Dendritic cell treated with granulocyte-macrophage colony-stimulating factor and Interleukin-4, amounts not matched to agents 40 ng/mL and 50 ng/mL, for 4 days (primary cell): Measurements from ENCODE around the gene CANX.
"Not testable (repeated sequence)": the region's sequence is repeated elsewhere in the genome, so short reads cannot be mapped to it uniquely, and the experiment has no call there.

ENCODE experiments used
- H3K27ac Mint-ChIP-seq: one replicate; pipeline ENCODE4 v1.8.0; 2022; ENCODE audit warnings: mild to moderate bottlenecking, mixed read lengths
- H3K27me3 Mint-ChIP-seq: one replicate; pipeline ENCODE4 v1.8.0; 2022; ENCODE audit warnings: mild to moderate bottlenecking, mixed read lengths
- H3K36me3 Mint-ChIP-seq: one replicate; pipeline ENCODE4 v1.8.0; 2022; ENCODE audit warnings: low read depth, mixed read lengths
- H3K4me1 Mint-ChIP-seq: one replicate; pipeline ENCODE4 v1.8.0; 2022; ENCODE audit warnings: low read depth, mixed read lengths
- H3K4me3 Mint-ChIP-seq: one replicate; pipeline ENCODE4 v1.8.0; 2022; ENCODE audit warnings: mild to moderate bottlenecking, moderate library complexity, mixed read lengths
- H3K9me3 Mint-ChIP-seq: one replicate; pipeline ENCODE4 v1.8.0; 2022; ENCODE audit warnings: mixed read lengths
- intact Hi-C: fragments of 100-400 bp; cut with micrococcal nuclease; formaldehyde crosslinking; loops from one replicate; pipeline ENCODE4 v1.15.0; 2022

CANX gene

GRCh38 chr5:179729727-179730126 lies 31.0 kb downstream of the CANX start:
- Mint-ChIP-seq H3K4me3 (no peak overlapping the region), H3K4me1 (peaks cover 55% of the 10 kb centered on the region), H3K27me3 (no peaks in the 10 kb centered on the region), H3K9me3 (no peaks in the 10 kb centered on the region), H3K27ac (no peak overlapping the region), H3K36me3 (peaks cover 68% of the 10 kb centered on the region)
- intact Hi-C loops = loop anchor here (5.0 kb wide), 1 partner anchor 63 kb away; the partner anchor contains the start of gene LTC4S

DNA sequence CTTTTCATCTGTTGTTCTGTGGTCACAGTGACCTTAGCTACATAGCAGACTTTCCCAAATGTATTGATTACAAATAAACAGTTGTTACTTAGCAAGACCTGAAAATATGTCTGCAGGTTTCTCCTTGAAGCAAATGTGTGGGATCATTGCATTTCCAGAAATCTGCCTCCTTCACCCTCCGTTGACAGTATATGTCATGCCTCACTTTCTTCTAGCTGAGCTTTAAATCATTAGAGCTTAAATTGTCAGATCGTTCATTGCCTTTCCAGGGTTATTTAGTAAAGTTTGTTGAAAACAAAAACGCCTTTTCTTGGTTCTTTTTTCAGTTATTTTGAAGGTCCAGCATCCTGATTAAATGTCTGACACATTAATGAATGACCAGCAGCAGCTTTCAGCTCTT lies 31.6 kb downstream of the CANX start:
- Mint-ChIP-seq H3K27me3 (no peaks in the 10 kb centered on the region), H3K36me3 (peaks cover 62% of the 10 kb centered on the region), H3K9me3 (no peaks in the 10 kb centered on the region), H3K4me3 (no peak overlapping the region), H3K27ac (peak overlapping the region; percentile 26), H3K4me1 (peaks cover 56% of the 10 kb centered on the region)
- intact Hi-C loops = loop anchor here (5.0 kb wide), 1 partner anchor 62 kb away; the partner anchor contains the start of gene LTC4S

DNA sequence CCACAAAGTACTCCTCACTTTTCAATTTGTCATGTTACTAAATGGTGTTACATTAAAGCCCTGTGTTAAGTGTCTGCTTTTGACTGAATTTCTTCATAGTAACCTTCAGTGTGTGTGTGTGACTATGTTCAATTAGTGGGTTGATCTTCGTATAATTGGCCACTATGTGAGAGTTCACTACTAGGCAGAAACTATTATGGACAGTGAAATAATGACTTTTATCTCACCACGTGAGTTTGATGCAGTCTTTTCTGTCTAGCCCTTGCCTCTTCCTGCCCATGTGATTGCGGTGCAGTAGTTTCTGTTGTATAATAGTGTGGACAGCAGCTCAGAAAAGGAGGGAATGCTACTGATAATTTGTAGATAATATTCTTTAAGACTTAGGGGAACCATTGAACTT lies 32.1 kb downstream of the CANX start:
- intact Hi-C loops = loop anchor here (5.0 kb wide), 1 partner anchor 61 kb away; the partner anchor contains the start of gene LTC4S
- no peaks in the 10 kb centered on the region for H3K9me3 Mint-ChIP-seq
- no peak overlapping the region for H3K4me3 Mint-ChIP-seq
- peaks cover 59% of the 10 kb centered on the region for H3K4me1 Mint-ChIP-seq
- H3K27ac Mint-ChIP-seq = peak overlapping the region; percentile 26
- peaks cover 62% of the 10 kb centered on the region for H3K36me3 Mint-ChIP-seq
- no peaks in the 10 kb centered on the region for H3K27me3 Mint-ChIP-seq

GRCh38 chr5:179731791-179732411 lies 33.1 kb downstream of the CANX start:
- H3K36me3 Mint-ChIP-seq = peaks cover 53% of the 10 kb centered on the region
- H3K4me1 Mint-ChIP-seq = peaks cover 63% of the 10 kb centered on the region
- intact Hi-C loops = loop anchor here (2.0 to 5.0 kb wide), 2 partner anchors 33 to 60 kb away; partner anchors contain the start of genes CANX and LTC4S
- peak overlapping the region; percentile 87 for H3K4me3 Mint-ChIP-seq
- peak overlapping the region; percentile 88 for H3K27ac Mint-ChIP-seq
- no peaks in the 10 kb centered on the region for H3K27me3 Mint-ChIP-seq
- H3K9me3 Mint-ChIP-seq = no peaks in the 10 kb centered on the region

DNA sequence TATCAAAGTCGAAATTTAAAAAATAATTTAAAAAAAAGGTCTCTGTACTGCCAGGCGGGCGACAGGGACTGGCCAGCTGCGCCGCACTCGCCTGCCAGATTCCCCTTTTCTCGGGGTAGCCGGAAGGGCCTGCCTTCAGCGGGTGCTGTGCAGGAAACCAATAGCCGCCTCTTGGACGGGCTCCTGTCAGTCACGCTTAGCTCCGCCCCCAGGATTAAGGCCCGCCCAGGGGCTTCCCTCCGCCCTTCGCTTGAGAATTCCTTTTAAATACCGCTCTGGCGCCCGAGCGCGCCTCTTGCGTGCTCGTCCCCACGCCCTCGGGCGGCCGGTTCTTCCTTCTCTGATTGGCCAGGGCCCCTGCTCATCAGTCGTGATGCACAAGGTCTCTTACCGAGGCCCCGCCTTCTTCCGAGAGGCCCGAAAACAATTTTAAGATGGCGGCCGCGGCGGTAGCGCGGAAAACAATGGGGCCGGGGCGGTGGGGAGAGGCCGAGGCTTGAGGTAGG lies 33.7 kb downstream of the CANX start, which contains the start of gene MAML1:
TSS of gene MAML1 (plus strand) at position 411 of the 506 bp plus-strand sequence. CDS start 291 bp downstream, outside the sequence.
- intact Hi-C loops = loop anchor here (2.0 to 5.0 kb wide), 2 partner anchors 34 to 60 kb away; partner anchors contain the start of genes CANX and LTC4S

DNA sequence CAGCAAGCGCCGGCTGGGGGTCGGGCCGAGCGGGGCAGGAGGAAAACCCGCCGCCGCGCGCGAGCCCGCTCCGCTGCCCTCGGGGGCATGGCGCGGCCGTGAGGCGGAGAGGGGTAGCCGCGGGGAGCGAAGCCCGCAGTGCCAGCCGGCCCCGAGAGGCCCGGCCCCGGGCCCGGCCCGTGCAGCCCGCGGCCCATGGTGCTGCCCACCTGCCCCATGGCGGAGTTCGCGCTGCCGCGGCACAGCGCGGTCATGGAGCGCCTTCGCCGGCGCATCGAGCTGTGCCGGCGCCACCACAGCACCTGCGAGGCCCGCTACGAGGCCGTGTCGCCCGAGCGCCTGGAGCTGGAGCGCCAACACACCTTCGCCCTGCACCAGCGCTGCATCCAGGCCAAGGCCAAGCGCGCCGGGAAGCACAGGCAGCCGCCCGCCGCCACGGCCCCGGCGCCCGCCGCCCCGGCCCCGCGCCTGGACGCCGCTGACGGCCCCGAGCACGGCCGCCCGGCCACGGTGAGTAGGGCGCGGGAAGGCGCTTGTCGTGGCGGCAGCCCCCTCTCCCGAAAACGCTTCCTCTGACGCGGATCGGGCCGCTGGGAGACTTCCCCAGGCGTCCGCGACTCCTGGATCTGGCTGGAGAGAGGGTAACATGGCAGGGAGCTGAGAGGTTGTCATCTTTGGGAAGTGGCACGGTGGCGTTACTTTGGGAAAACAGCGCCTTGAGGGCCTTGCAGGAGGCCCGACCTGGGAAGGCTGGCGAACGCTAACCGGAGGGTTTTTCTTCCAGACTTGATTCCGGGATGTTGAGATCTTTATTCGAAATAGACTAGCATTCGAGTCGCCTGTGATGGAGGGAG lies 34.4 kb downstream of the CANX start:
- intact Hi-C loops = loop anchor here (2.0 to 5.0 kb wide), 2 partner anchors 34 to 59 kb away; partner anchors contain the start of genes CANX and LTC4S
- H3K4me1 Mint-ChIP-seq = peaks cover 62% of the 10 kb centered on the region
- H3K4me3 Mint-ChIP-seq = peak overlapping the region; percentile 87
- no peaks in the 10 kb centered on the region for H3K27me3 Mint-ChIP-seq
- H3K27ac Mint-ChIP-seq = peak overlapping the region; percentile 88
- H3K36me3 Mint-ChIP-seq = peaks cover 53% of the 10 kb centered on the region
- no peaks in the 10 kb centered on the region for H3K9me3 Mint-ChIP-seq

More for the DNA sequence above, 33.7 kb downstream of the CANX start, which contains the start of gene MAML1:
- Mint-ChIP-seq H3K27me3 (no peaks in the 10 kb centered on the region), H3K4me3 (peak within 1 kb of the TSS; percentile 87), H3K36me3 (peaks cover 53% of the 10 kb centered on the region), H3K27ac (peak within 1 kb of the TSS; percentile 88), H3K9me3 (no peaks in the 10 kb centered on the region), H3K4me1 (peaks cover 63% of the 10 kb centered on the region)

- H3K4me1 Mint-ChIP-seq = peaks cover 68% of the 10 kb centered on the region
- intact Hi-C loops = loop anchor here (2.0 to 5.0 kb wide), 2 partner anchors 35 to 59 kb away; partner anchors contain the start of genes CANX and LTC4S
- peaks cover 5% of the 10 kb centered on the region for H3K9me3 Mint-ChIP-seq
- H3K27me3 Mint-ChIP-seq = no peaks in the 10 kb centered on the region
- H3K4me3 Mint-ChIP-seq = peak overlapping the region; percentile 87
- peak overlapping the region; percentile 88 for H3K27ac Mint-ChIP-seq
- peaks cover 53% of the 10 kb centered on the region for H3K36me3 Mint-ChIP-seq
These were observed 35.0 kb downstream of the CANX start for GRCh38 chr5:179733772-179734126.

DNA sequence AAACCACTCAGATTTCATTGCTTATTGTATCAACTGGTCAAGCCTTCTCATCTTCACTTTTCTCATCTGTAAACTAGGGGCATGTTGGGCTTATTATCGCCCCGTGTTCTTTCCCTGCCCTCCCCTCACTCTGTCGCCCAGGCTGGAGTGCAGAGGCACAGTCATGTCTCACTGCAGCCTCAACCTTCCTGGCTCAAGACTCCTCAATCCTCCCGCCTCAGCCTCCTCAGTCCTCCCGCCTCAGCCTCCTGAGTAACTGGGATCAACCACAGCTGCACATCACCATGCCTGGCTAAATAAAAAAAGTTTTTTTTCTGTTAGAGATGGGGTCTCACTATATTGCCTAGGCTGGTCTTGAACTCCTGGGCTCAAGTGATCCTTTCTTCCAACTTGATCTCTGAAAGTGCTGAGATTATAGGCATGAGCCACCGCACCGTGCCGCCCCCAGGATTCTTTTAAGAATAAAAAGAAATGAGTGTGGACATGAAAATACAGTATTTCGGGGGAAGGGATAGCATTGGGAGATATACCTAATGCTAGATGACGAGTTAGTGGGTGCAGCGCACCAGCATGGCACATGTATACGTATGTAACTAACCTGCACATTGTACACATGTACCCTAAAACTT lies 35.9 kb downstream of the CANX start:
- peak overlapping the region; percentile 87 for H3K4me3 Mint-ChIP-seq
- H3K4me1 Mint-ChIP-seq = peaks cover 71% of the 10 kb centered on the region
- intact Hi-C loops = loop anchor here (5.0 kb wide), 1 partner anchor 58 kb away; the partner anchor contains the start of gene LTC4S
- H3K36me3 Mint-ChIP-seq = peaks cover 53% of the 10 kb centered on the region
- H3K9me3 Mint-ChIP-seq = peaks cover 7% of the 10 kb centered on the region
- no peaks in the 10 kb centered on the region for H3K27me3 Mint-ChIP-seq
- peak overlapping the region; percentile 33 for H3K27ac Mint-ChIP-seq

DNA sequence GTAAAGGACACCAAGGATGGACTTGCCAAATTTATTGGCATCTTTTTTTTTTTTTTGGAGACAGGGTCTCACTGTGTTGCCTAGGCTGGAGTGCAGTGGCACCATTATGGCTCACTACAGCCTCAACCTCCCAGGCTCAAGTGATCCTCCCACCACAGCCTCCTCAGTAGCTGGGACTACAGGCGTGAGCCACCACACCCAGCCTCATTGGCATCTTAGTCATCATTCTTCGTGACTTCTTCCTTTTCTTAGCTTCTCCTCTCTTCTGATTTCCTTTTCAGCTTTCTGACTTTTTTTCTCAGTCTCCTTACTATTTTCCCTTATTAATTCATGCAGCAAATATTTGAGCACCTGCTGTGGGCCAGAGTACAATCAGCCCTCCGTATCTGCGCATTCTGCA lies 40.0 kb downstream of the CANX start:
- H3K27me3 Mint-ChIP-seq = no peaks in the 10 kb centered on the region
- intact Hi-C loops = no loop called here
- peaks cover 58% of the 10 kb centered on the region for H3K36me3 Mint-ChIP-seq
- H3K27ac Mint-ChIP-seq = peak overlapping the region; percentile 70
- peaks cover 66% of the 10 kb centered on the region for H3K4me1 Mint-ChIP-seq
- H3K4me3 Mint-ChIP-seq = no peak overlapping the region
- peaks cover 7% of the 10 kb centered on the region for H3K9me3 Mint-ChIP-seq

- intact Hi-C loops = not testable (repeated sequence)
- H3K36me3 Mint-ChIP-seq = peaks cover 53% of the 10 kb centered on the region
- peaks cover 45% of the 10 kb centered on the region for H3K4me1 Mint-ChIP-seq
These were observed 45.3 kb downstream of the CANX start for GRCh38 chr5:179744106-179744505.

GRCh38 chr5:179746872-179747271 lies 48.1 kb downstream of the CANX start:
- Mint-ChIP-seq H3K36me3 (peaks cover 47% of the 10 kb centered on the region), H3K9me3 (no peaks in the 10 kb centered on the region), H3K27me3 (no peaks in the 10 kb centered on the region), H3K27ac (peak overlapping the region; percentile 46), H3K4me3 (no peak overlapping the region), H3K4me1 (peaks cover 32% of the 10 kb centered on the region)
- intact Hi-C loops = no loop called here

More at GRCh38 chr5:179744106-179744505, 45.3 kb downstream of the CANX start:
- not testable (repeated sequence) for H3K27ac Mint-ChIP-seq, H3K27me3 Mint-ChIP-seq, H3K4me3 Mint-ChIP-seq, H3K9me3 Mint-ChIP-seq

DNA sequence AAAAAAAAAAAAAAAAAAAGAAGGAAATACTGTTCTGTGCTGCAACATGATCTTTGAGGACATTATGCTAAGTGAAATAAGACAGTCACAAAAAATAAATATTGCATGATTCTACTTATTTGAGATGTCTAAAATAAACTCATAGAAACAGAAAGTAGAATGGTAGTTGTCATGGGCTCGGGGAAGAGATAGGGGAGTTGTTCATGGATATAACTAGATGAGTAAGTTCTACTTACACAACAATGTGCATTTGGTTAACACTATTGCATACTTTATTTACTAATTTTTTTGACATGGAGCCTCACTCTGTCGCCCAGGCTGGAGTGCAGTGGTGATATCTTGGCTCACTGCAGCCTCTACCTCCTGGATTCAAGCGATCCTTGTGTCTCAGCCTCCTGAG lies 49.0 kb downstream of the CANX start:
- no peak overlapping the region for H3K4me3 Mint-ChIP-seq
- H3K27ac Mint-ChIP-seq = peak overlapping the region; percentile 46
- H3K9me3 Mint-ChIP-seq = no peaks in the 10 kb centered on the region
- H3K27me3 Mint-ChIP-seq = no peaks in the 10 kb centered on the region
- intact Hi-C loops = no loop called here
- H3K4me1 Mint-ChIP-seq = peaks cover 32% of the 10 kb centered on the region
- H3K36me3 Mint-ChIP-seq = peaks cover 49% of the 10 kb centered on the region

GRCh38 chr5:179749857-179750508 lies 51.2 kb downstream of the CANX start:
- H3K9me3 Mint-ChIP-seq = no peaks in the 10 kb centered on the region
- H3K27me3 Mint-ChIP-seq = no peaks in the 10 kb centered on the region
- H3K4me1 Mint-ChIP-seq = peaks cover 53% of the 10 kb centered on the region
- peak overlapping the region; percentile 35 for H3K27ac Mint-ChIP-seq
- H3K36me3 Mint-ChIP-seq = peaks cover 51% of the 10 kb centered on the region
- intact Hi-C loops = no loop called here
- H3K4me3 Mint-ChIP-seq = no peak overlapping the region
